Neural progenitor cell (in vitro differentiated cells): ENCODE measurements around the gene AP2A2. TPM values are rescaled to one million over a fixed set of nuclear protein-coding genes. Genes with fewer than 3 reads are reported as not detected.

ENCODE experiments used
- DNase-seq: peaks from one replicate; pipeline ENCODE4 v3.0.0-alpha.2; 2016; ENCODE audit warnings: low spot score
- H2AFZ ChIP-seq: fragments of 200-600 bp; sonication (generic); replicated peaks from 2 replicates; pipeline ENCODE4 v1.6.1; 2016; ENCODE audit warnings: antibody characterized with exemption
- H3F3A ChIP-seq: fragments of 200-600 bp; sonication (generic); 2 replicates; pipeline ENCODE4 v1.6.1; 2016; ENCODE audit warnings: antibody characterized with exemption, low read depth
- H3K27ac ChIP-seq: fragments of 200-600 bp; sonication (generic); 2 replicates; pipeline ENCODE4 v1.5.1; 2016; ENCODE audit warnings: mild to moderate bottlenecking
- H3K27me3 ChIP-seq: fragments of 200-600 bp; sonication (generic); 2 replicates; pipeline ENCODE4 v1.6.1; 2016; ENCODE audit warnings: mild to moderate bottlenecking, moderate library complexity
- H3K36me3 ChIP-seq: fragments of 200-600 bp; sonication (generic); 2 replicates; pipeline ENCODE4 v1.5.1; 2016
- H3K4me1 ChIP-seq: fragments of 200-600 bp; sonication (generic); 2 replicates; pipeline ENCODE4 v1.6.1; 2016; ENCODE audit warnings: mixed run types
- H3K4me2 ChIP-seq: fragments of 200-600 bp; sonication (generic); 2 replicates; pipeline ENCODE4 v1.6.1; 2016
- H3K4me3 ChIP-seq: fragments of 200-600 bp; sonication (generic); 2 replicates; pipeline ENCODE4 v1.5.1; 2016
- H3K79me2 ChIP-seq: fragments of 200-600 bp; sonication (generic); 2 replicates; pipeline ENCODE4 v1.6.1; 2016; ENCODE audit warnings: low read depth
- H3K9ac ChIP-seq: fragments of 200-600 bp; sonication (generic); 2 replicates; pipeline ENCODE4 v1.6.1; 2016
- H3K9me3 ChIP-seq: fragments of 200-600 bp; sonication (generic); 2 replicates; pipeline ENCODE4 v1.5.1; 2016; ENCODE audit warnings: low read depth
- H4K20me1 ChIP-seq: fragments of 200-600 bp; sonication (generic); 2 replicates; pipeline ENCODE4 v1.6.1; 2016; ENCODE audit warnings: low read depth
- H3K27ac Mint-ChIP-seq: 3 replicates; pipeline ENCODE4 v1.8.0; 2021; ENCODE audit warnings: mixed read lengths
- H3K27me3 Mint-ChIP-seq: 2 replicates; pipeline ENCODE4 v1.8.0; 2022; ENCODE audit warnings: low read depth, mild to moderate bottlenecking, inconsistent platforms, moderate library complexity, mixed read lengths; ENCODE audit not compliant: insufficient read depth
- H3K36me3 Mint-ChIP-seq: 3 replicates; pipeline ENCODE4 v1.8.0; 2021; ENCODE audit warnings: mixed read lengths
- H3K4me1 Mint-ChIP-seq: 3 replicates; pipeline ENCODE4 v1.8.0; 2021; ENCODE audit warnings: mixed read lengths
- H3K4me3 Mint-ChIP-seq: 3 replicates; pipeline ENCODE4 v1.8.0; 2021; ENCODE audit warnings: mild to moderate bottlenecking, moderate library complexity, mixed read lengths
- H3K9me3 Mint-ChIP-seq: 3 replicates; pipeline ENCODE4 v1.8.0; 2020; ENCODE audit warnings: mixed read lengths
- EZH2 ChIP-seq: fragments of 200-600 bp; sonication (generic); IDR thresholded peaks from 2 replicates; pipeline ENCODE4 v1.6.1; 2017; ENCODE audit warnings: antibody characterized with exemption, mild to moderate bottlenecking, moderate library complexity
- EZH2phosphoT487 ChIP-seq: fragments of 200-600 bp; sonication (generic); IDR thresholded peaks from 2 replicates; pipeline ENCODE4 v1.6.1; 2017; ENCODE audit warnings: antibody characterized with exemption
- total RNA-seq: library from RNA; depleted of rRNA; stranded (reverse); fragments of >200 nt; gene quantifications from 2 replicates; pipeline ENCODE4 v1.2.3, GENCODE V29; 2015; ENCODE audit warnings: low replicate concordance
- TF ChIP-seq, protein P1 (sequence below): fragments of 200-600 bp; sonication (generic); IDR thresholded peaks from 2 replicates; pipeline ENCODE4 v1.5.1; 2017; ENCODE audit warnings: antibody characterized with exemption, mild to moderate bottlenecking

Gene AP2A2
- total RNA-seq, 1 donor from 2014 or later, result 67.5 TPM

DNA sequence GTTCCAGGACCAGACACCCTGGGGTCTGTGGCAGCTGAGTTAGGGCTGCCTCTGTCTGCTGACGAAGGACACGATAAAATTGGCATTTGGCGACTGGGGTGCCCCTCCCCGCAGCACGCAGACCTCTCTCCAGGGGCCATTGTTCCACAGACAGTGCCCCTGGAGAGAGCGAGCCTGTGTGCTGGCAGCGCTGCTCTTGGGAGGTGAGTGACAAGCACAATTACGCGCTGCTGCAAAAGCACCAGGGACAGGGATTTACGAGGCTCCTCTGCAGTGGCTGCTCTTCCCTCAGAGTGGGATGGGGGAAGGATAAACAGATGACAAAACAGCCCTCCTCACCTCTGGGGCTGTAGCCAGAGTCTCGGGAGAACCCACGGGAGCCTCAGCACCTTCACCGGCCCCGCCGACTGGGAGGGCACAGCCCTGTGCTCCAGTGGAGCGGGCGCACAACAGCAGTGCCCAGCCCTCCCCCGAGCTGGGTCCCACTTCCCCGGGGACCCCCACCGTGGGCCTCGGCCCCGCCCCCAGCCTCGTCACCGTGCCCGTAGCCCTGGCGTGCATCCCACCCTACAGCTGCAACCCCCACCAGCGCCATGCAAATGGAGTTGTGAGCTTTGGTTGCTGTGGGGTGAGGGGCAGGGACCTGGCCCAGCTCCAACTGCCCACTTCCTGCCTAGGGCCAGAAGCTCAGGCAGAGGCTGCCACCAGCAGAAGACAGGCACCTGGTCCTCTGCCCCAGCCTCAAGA, 34.7 kb upstream of the AP2A2 start:
- H3K36me3 ChIP-seq, result no peaks in the 10 kb centered on the region
- Mint-ChIP-seq H3K4me1 (peaks cover 4% of the 10 kb centered on the region), H3K27ac (peak overlapping the region; percentile 53), H3K36me3 (peaks cover 7% of the 10 kb centered on the region), H3K27me3 (peaks cover 9% of the 10 kb centered on the region), H3K9me3 (no peaks in the 10 kb centered on the region), H3K4me3 (no peak overlapping the region)
- H3K4me2 ChIP-seq, result peak overlapping the region; percentile 35
- H4K20me1 ChIP-seq, result peaks cover 23% of the 10 kb centered on the region
- TF ChIP-seq EZH2phosphoT487 (no peak), EZH2 (no peak)
- TF ChIP-seq, protein P1, sequence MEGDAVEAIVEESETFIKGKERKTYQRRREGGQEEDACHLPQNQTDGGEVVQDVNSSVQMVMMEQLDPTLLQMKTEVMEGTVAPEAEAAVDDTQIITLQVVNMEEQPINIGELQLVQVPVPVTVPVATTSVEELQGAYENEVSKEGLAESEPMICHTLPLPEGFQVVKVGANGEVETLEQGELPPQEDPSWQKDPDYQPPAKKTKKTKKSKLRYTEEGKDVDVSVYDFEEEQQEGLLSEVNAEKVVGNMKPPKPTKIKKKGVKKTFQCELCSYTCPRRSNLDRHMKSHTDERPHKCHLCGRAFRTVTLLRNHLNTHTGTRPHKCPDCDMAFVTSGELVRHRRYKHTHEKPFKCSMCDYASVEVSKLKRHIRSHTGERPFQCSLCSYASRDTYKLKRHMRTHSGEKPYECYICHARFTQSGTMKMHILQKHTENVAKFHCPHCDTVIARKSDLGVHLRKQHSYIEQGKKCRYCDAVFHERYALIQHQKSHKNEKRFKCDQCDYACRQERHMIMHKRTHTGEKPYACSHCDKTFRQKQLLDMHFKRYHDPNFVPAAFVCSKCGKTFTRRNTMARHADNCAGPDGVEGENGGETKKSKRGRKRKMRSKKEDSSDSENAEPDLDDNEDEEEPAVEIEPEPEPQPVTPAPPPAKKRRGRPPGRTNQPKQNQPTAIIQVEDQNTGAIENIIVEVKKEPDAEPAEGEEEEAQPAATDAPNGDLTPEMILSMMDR, result no peak
- H3K27ac ChIP-seq, result peak overlapping the region; percentile 29
- peak; percentile 33 for DNase-seq
- H3K9ac ChIP-seq, result no peak overlapping the region
- H3F3A ChIP-seq, result no peaks in the 10 kb centered on the region
- no peak overlapping the region for H3K4me3 ChIP-seq
- no peaks in the 10 kb centered on the region for H3K79me2 ChIP-seq
- H3K27me3 ChIP-seq, result no peaks in the 10 kb centered on the region
- H3K4me1 ChIP-seq, result peaks cover 13% of the 10 kb centered on the region
- no peak overlapping the region for H2AFZ ChIP-seq
- no peaks in the 10 kb centered on the region for H3K9me3 ChIP-seq

DNA sequence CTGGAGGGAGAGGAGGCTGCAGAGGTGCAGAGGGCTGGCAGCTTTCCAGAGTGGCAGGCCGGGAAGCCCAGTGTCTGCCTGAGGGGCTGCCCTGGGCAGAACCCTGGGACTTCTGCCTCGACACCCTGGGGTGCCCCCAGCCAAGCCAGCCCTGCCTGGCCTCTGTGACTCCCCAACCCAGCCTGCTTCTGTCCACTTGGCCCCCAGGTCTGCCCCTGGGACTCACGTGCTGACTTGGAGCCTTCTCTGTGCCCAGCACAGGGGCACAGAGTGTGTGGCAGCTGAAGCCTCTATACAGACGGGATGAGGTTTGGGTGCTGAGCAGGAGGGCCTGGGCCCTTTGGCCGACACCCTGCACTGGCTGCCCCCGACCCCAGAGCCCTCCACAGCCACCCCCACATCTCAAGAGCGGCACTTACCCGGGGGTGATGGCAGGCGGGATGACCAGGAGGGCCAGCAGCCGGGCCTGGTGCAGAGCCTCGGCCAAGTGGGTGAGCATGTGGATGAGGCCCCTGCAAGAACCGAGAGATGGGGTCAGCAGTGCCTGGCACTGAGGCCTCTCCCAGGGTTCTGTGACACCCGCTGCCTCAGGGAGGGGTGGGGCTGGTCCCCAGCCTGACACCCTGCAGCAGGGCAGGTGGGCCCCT, 32.5 kb upstream of the AP2A2 start:
- H2AFZ ChIP-seq, result no peak overlapping the region
- H3K36me3 ChIP-seq, result no peaks in the 10 kb centered on the region

DNA sequence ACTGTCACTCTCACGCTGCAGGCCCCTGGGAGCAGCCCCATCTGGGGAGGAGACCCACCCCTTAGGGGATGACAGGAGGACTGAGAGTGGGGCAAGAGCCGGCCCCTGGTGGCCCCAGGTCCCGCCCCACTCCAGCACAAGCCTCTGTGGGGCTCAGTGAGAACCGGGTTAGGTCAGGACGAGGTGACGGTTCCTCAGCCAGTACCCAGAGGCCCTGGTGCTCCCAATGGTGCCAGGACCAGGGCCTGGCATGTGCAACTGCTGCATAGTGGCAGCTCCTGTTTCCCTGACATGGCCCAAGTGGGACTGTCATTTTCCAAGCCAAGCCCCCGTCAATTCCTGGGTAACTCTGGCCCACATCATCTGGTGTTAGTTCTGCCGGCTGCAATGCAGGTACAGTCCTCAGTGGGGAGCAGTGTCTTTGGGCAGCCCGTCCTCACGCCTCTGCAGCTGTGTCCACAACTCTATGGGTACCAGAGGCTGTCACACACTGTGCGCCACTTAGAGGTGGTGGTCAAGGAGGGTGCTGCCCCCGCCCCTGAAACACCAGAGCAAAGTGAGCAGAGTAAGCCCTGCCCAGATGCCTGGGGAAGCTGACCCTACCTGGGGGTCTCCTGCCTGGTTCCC, 31.0 kb upstream of the AP2A2 start:
- H3K4me1 Mint-ChIP-seq, result peaks cover 2% of the 10 kb centered on the region
- H3K27me3 Mint-ChIP-seq, result peaks cover 9% of the 10 kb centered on the region
- no peak overlapping the region for H3K27ac Mint-ChIP-seq
- no peak overlapping the region for H3K4me3 Mint-ChIP-seq
- no peaks in the 10 kb centered on the region for H3K36me3 ChIP-seq
- peaks cover 5% of the 10 kb centered on the region for H3F3A ChIP-seq
- no peaks in the 10 kb centered on the region for H3K9me3 Mint-ChIP-seq
- peak; percentile 38 for DNase-seq
- H3K27ac ChIP-seq, result no peak overlapping the region
- H3K36me3 Mint-ChIP-seq, result no peaks in the 10 kb centered on the region
- H3K4me1 ChIP-seq, result peaks cover 13% of the 10 kb centered on the region
- no peak overlapping the region for H3K4me2 ChIP-seq
- no peaks in the 10 kb centered on the region for H3K79me2 ChIP-seq
- H3K9ac ChIP-seq, result no peak overlapping the region
- TF ChIP-seq, protein P1, result peak; percentile 12
- TF ChIP-seq EZH2, result no peak
- peaks cover 23% of the 10 kb centered on the region for H4K20me1 ChIP-seq
- H3K9me3 ChIP-seq, result no peaks in the 10 kb centered on the region
- no peak overlapping the region for H2AFZ ChIP-seq
- no peaks in the 10 kb centered on the region for H3K27me3 ChIP-seq
- H3K4me3 ChIP-seq, result no peak overlapping the region

More for the DNA sequence above, 32.5 kb upstream of the AP2A2 start:
- H3K36me3 Mint-ChIP-seq, result no peaks in the 10 kb centered on the region
- H3K4me1 ChIP-seq, result peaks cover 13% of the 10 kb centered on the region
- H4K20me1 ChIP-seq, result peaks cover 23% of the 10 kb centered on the region
- no peak for TF ChIP-seq EZH2phosphoT487
- TF ChIP-seq, protein P1, result no peak
- no peak overlapping the region for H3K4me2 ChIP-seq
- no peak for DNase-seq
- H3K4me3 Mint-ChIP-seq, result no peak overlapping the region
- no peak overlapping the region for H3K9ac ChIP-seq
- H3K27ac Mint-ChIP-seq, result no peak overlapping the region
- no peak overlapping the region for H3K4me3 ChIP-seq
- no peak overlapping the region for H3K27ac ChIP-seq
- no peaks in the 10 kb centered on the region for H3K79me2 ChIP-seq
- no peaks in the 10 kb centered on the region for H3K9me3 ChIP-seq
- H3K4me1 Mint-ChIP-seq, result peaks cover 4% of the 10 kb centered on the region
- peaks cover 9% of the 10 kb centered on the region for H3K27me3 Mint-ChIP-seq
- H3K27me3 ChIP-seq, result no peaks in the 10 kb centered on the region
- peaks cover 2% of the 10 kb centered on the region for H3F3A ChIP-seq
- H3K9me3 Mint-ChIP-seq, result no peaks in the 10 kb centered on the region
